NCI-H1105 (cell line): Measurements from ENCODE around the gene GSTO1.
A peak's percentile ranks its signal among the peaks of the same experiment; 100 is the strongest.

Experiments
- DNase-seq: peaks from one replicate; lab custom pipeline; 2025; lab: John Stamatoyannopoulos, UW

GSTO1 gene

GRCh38 chr10:104276192-104276591 is 21.5 kb downstream of the GSTO1 start:
- no peak for DNase-seq

GRCh38 chr10:104277785-104278184 is 23.1 kb downstream of the GSTO1 start:
- peak; percentile 27 for DNase-seq

GRCh38 chr10:104279550-104280259 is 25.0 kb downstream of the GSTO1 start:
- no peak for DNase-seq

GRCh38 chr10:104281694-104282093 is 27.0 kb downstream of the GSTO1 start:
- DNase-seq: no peak

- DNase-seq: no peak
Observed at GRCh38 chr10:104284846-104285245, 30.2 kb downstream of the GSTO1 start.

- DNase-seq: no peak
Observed at GRCh38 chr10:104286939-104287338, 32.2 kb downstream of the GSTO1 start.

GRCh38 chr10:104288355-104288754 is 33.7 kb downstream of the GSTO1 start:
- no peak for DNase-seq

GRCh38 chr10:104291439-104291951 is 36.8 kb downstream of the GSTO1 start:
- peak; percentile 65 for DNase-seq

GRCh38 chr10:104293011-104293410 is 38.3 kb downstream of the GSTO1 start:
- no peak for DNase-seq

- DNase-seq: no peak
Observed at GRCh38 chr10:104293781-104294321, 39.2 kb downstream of the GSTO1 start.

- DNase-seq: no peak
Observed at GRCh38 chr10:104296687-104297436, 42.2 kb downstream of the GSTO1 start.

GRCh38 chr10:104297697-104298660 is 43.3 kb downstream of the GSTO1 start:
- DNase-seq: no peak

GRCh38 chr10:104299031-104299904 is 44.6 kb downstream of the GSTO1 start:
- no peak for DNase-seq

- DNase-seq: no peak
Observed at GRCh38 chr10:104300002-104300735, 45.5 kb downstream of the GSTO1 start.

- peak; percentile 70 for DNase-seq
Observed at GRCh38 chr10:104300736-104301292, 46.1 kb downstream of the GSTO1 start.

- no peak for DNase-seq
Observed at GRCh38 chr10:104301907-104302690, 47.4 kb downstream of the GSTO1 start.

GRCh38 chr10:104303594-104304355 is 49.1 kb downstream of the GSTO1 start:
- DNase-seq: no peak

- DNase-seq: no peak
Observed at GRCh38 chr10:104304356-104304745, 49.7 kb downstream of the GSTO1 start.
